Ascending aorta (tissue), 2 donors: ENCODE measurements around the gene AQP5. TPM values are rescaled to one million over a fixed set of nuclear protein-coding genes. Genes with fewer than 3 reads are reported as not detected.
A peak's percentile ranks its signal among the peaks of the same experiment; 100 is the strongest.

Experiments
- DNase-seq, 2 donors: peaks; one replicate each; pipeline ENCODE4 v3.0.0-alpha.2; 2019; ENCODE audit warnings: low spot score in 2 of 2
- H3K27ac ChIP-seq, 2 donors: fragments of 200-600 bp; sonication (generic); one replicate each; pipeline ENCODE4 v1.5.1; 2016 to 2017; ENCODE audit warnings: mild to moderate bottlenecking in 1 of 2
- H3K27me3 ChIP-seq: fragments of 200-600 bp; sonication (generic); one replicate; pipeline ENCODE4 v1.5.1; 2017
- H3K36me3 ChIP-seq, 2 donors: fragments of 200-600 bp; sonication (generic); one replicate each; pipeline ENCODE4 v1.5.1; 2016
- H3K4me1 ChIP-seq, 2 donors: fragments of 200-600 bp; sonication (generic); one replicate each; pipeline ENCODE4 v1.5.1; 2016 to 2017; ENCODE audit warnings: mild to moderate bottlenecking in 1 of 2
- H3K4me3 ChIP-seq, 2 donors: fragments of 200-600 bp; sonication (generic); one replicate each; pipeline ENCODE4 v1.5.1; 2016 to 2017; ENCODE audit warnings: mild to moderate bottlenecking in 1 of 2
- H3K9me3 ChIP-seq, 2 donors: fragments of 200-600 bp; sonication (generic); one replicate each; pipeline ENCODE4 v1.5.1; 2016
- CTCF ChIP-seq, 3 experiments: fragments of 200-600 bp in 2 of 3; fragments of 450-650 bp in 1 of 3; sonication (generic) in 2 of 3; IDR thresholded peaks; one replicate each; pipeline ENCODE4 v1.5.1; 2016 to 2019; ENCODE audit warnings: antibody characterized with exemption in 3 of 3, mild to moderate bottlenecking in 1 of 3, moderate library complexity in 1 of 3
- intact Hi-C: fragments of 100-400 bp; cut with DNase I; formaldehyde crosslinking; loops from one replicate; pipeline ENCODE4 v1.15.1; 2023
- total RNA-seq: library from RNA; depleted of rRNA; stranded (reverse); fragments of >200 nt; gene quantifications from one replicate; pipeline ENCODE4 v1.1.0, GENCODE V29; 2016

AQP5 gene
- total RNA-seq, 1 donor from 2014 or later, result not detected

DNA sequence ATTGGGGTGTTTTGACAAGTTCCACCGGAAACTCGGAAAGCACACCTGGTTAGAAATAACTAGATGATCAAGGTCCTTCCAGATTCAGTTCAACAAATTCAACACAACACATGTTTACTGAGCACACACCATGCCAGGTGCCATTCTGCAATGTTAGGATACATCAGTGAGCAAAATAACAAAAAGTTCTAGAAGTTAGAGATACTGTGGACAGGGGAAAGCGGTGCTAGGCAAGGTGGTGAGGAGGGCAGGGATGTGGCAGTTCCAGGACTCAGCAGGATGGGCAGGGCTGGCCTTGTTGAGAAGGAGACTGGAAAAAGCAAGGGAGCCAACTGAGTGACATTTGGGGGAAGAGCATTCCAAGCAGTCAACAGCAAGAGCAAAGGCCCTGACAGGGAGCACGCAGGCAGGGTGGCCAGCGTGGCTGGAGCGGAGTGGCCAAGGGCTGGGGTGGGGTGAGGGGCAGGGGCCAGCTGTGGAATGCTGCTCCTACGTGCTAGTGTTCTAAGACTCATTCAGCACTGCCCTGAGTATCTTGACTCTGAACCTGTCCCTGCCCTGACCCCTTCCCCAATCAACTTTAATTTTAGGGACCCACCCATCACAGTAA lies 38.5 kb upstream of the AQP5 start:
- Histone ChIP-seq H3K36me3 (no peaks in the 10 kb centered on the region), H3K27ac (no peak overlapping the region), H3K27me3 (no peaks in the 10 kb centered on the region), H3K9me3 (no peaks in the 10 kb centered on the region), H3K4me3 (no peak overlapping the region), H3K4me1 (no peaks in the 10 kb centered on the region)
- peak in 1 of 2 donors; percentile 63 for DNase-seq
- TF ChIP-seq CTCF (IDR thresholded peaks at IDR 0.05), result no peak
- intact Hi-C loops, result no loop called here

GRCh38 chr12:49923880-49924556 lies 37.7 kb upstream of the AQP5 start:
- Histone ChIP-seq H3K36me3 (no peaks in the 10 kb centered on the region), H3K4me3 (no peak overlapping the region), H3K27ac (no peak overlapping the region), H3K27me3 (no peaks in the 10 kb centered on the region), H3K4me1 (no peaks in the 10 kb centered on the region), H3K9me3 (no peaks in the 10 kb centered on the region)
- peak in 1 of 2 donors; percentile 62 for DNase-seq
- no peak for TF ChIP-seq CTCF (IDR thresholded peaks at IDR 0.05)
- intact Hi-C loops, result no loop called here

GRCh38 chr12:49924628-49925246 lies 36.9 kb upstream of the AQP5 start:
- no peak overlapping the region for H3K27ac ChIP-seq
- H3K27me3 ChIP-seq, result no peaks in the 10 kb centered on the region
- H3K36me3 ChIP-seq, result no peaks in the 10 kb centered on the region
- DNase-seq, result peak in 1 of 2 donors; percentile 41
- TF ChIP-seq CTCF (IDR thresholded peaks at IDR 0.05), result no peak
- intact Hi-C loops, result no loop called here
- no peak overlapping the region for H3K4me3 ChIP-seq
- no peaks in the 10 kb centered on the region for H3K9me3 ChIP-seq
- H3K4me1 ChIP-seq, result no peaks in the 10 kb centered on the region

- peak in 1 of 2 donors; percentile 40 for DNase-seq
- no peaks in the 10 kb centered on the region for H3K27me3 ChIP-seq
- intact Hi-C loops, result no loop called here
- H3K27ac ChIP-seq, result no peak overlapping the region
- H3K4me1 ChIP-seq, result no peaks in the 10 kb centered on the region
- no peaks in the 10 kb centered on the region for H3K9me3 ChIP-seq
- no peak for TF ChIP-seq CTCF (IDR thresholded peaks at IDR 0.05)
- H3K4me3 ChIP-seq, result no peak overlapping the region
- H3K36me3 ChIP-seq, result no peaks in the 10 kb centered on the region
These were observed 36.1 kb upstream of the AQP5 start for GRCh38 chr12:49925433-49926204.

DNA sequence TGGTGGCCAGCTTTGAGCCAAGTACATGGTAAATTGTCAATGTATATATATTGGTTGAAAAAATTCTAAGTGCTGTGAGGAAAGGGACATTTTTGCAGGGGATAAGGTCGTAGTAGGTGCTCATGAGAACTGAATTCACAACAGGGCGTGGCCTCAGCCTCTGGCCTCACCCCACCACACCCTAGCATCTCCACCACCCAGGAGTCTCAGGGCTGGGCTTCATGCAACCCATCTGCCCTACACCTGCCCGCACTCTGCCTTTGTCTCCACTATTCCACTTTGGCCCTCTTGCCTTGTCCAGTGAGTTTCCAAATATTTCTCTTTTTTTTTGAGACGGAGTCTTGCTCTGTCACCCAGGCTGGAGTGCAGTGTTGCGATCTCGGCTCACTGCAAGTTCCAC lies 33.2 kb upstream of the AQP5 start:
- intact Hi-C loops, result no loop called here
- Histone ChIP-seq H3K9me3 (no peaks in the 10 kb centered on the region), H3K4me3 (no peak overlapping the region), H3K4me1 (no peaks in the 10 kb centered on the region), H3K27me3 (no peaks in the 10 kb centered on the region), H3K36me3 (no peaks in the 10 kb centered on the region), H3K27ac (no peak overlapping the region)
- peak in 1 of 2 donors; percentile 24 for DNase-seq
- no peak for TF ChIP-seq CTCF (IDR thresholded peaks at IDR 0.05)
